ENCODE measurements around the gene ADARB1. TPM values are rescaled to one million over a fixed set of nuclear protein-coding genes. Genes with fewer than 3 reads are reported as not detected.
A peak's percentile ranks its signal among the peaks of the same experiment; 100 is the strongest.

ADARB1 gene
- total and polyA plus RNA-seq, 2 of the 8 experiments (the other 6 are each of a cell fraction or from before 2014, with no cell fraction given), result 4.7 to 14.9 TPM

DNA sequence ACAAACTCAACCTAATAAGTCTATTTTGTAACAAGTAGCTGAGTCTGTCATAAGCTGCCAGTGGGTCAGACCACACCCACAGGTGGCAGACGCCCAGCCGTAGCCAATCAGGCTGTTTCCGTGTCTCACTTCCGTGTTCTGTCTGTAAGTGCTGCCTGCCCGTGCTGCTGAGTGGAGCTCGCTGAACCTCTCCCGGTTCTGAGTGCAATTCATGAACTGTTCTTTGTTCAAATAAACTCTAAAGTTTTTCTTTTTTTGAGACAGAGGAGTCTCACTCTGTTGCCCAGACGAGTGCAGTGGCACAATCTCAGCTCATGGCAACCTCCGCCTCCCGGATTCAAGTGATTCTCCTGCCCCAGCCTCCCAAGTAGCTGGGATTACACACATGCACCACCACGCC lies 188.2 kb downstream of the ADARB1 start:
- Histone ChIP-seq H2AFZ (ENCODE audit: low read length) (no peak overlapping the region), H2BK20ac (ENCODE audit: low read length) (no peak overlapping the region), H3K36me3 (ENCODE audit: control insufficient read depth in 2 of 4, insufficient read depth in 4 of 4, low read length in 3 of 4) (peaks cover 6 to 36% (median 32%) of the 10 kb centered on the region in 4 experiments), H4K91ac (replicated peaks; ENCODE audit: insufficient read length, low read length) (no peak overlapping the region), H3K9ac (replicated peaks in 1 of 4; ENCODE audit: extremely low read depth in 1 of 4, low read depth in 3 of 4, low read length in 3 of 4) (no peak overlapping the region), H4K5ac (ENCODE audit: insufficient read length, low read depth, low read length) (no peak overlapping the region), H2BK12ac (ENCODE audit: low read depth, low read length) (no peak overlapping the region), H3K9me3 (ENCODE audit: insufficient read depth in 2 of 2, low read depth in 1 of 2, low read length in 1 of 2) (no peaks in the 10 kb centered on the region), H4K8ac (ENCODE audit: extremely low read depth, insufficient read depth, low read length) (no peak overlapping the region), H3K23me2 (ENCODE audit: low read depth, low read length) (no peaks in the 10 kb centered on the region), H3K79me2 (ENCODE audit: control insufficient read depth in 1 of 2, insufficient read depth in 2 of 2, low read length in 2 of 2) (no peaks in the 10 kb centered on the region), H2BK5ac (ENCODE audit: low read depth, low read length) (no peak overlapping the region), H3K4me3 (ENCODE audit: extremely low read depth in 1 of 4, insufficient read depth in 2 of 4, low read depth in 3 of 4, low read length in 4 of 4) (no peak overlapping the region), H3K79me1 (ENCODE audit: low read depth, low read length) (no peaks in the 10 kb centered on the region; the same call in 1 of the 2 replicates), H3K18ac (ENCODE audit: extremely low read depth, low read length) (no peak overlapping the region), H2AK5ac (ENCODE audit: low read depth, low read length) (no peak overlapping the region), H3K4me2 (ENCODE audit: insufficient read depth in 1 of 2, low read depth in 2 of 2, low read length in 2 of 2) (no peak overlapping the region), H2BK15ac (ENCODE audit: low read length) (no peak overlapping the region), H3K4ac (replicated peaks; ENCODE audit: insufficient read length, low read depth, low read length) (no peak overlapping the region), H2BK120ac (replicated peaks; ENCODE audit: low read depth, low read length) (no peak overlapping the region), H4K20me1 (replicated peaks in 1 of 2; ENCODE audit: control insufficient read depth in 1 of 2, insufficient read depth in 2 of 2, low read length in 2 of 2) (peaks cover 0 to 7% of the 10 kb centered on the region in 2 experiments), H3K27me3 (replicated peaks in 1 of 4; ENCODE audit: control insufficient read depth in 3 of 4, extremely low read depth in 1 of 4, insufficient read depth in 3 of 4, low read length in 3 of 4) (no peaks in the 10 kb centered on the region), H3K14ac (ENCODE audit: insufficient read length) (no peak overlapping the region), H3K4me1 (replicated peaks in 1 of 4; ENCODE audit: control insufficient read depth in 3 of 4, insufficient read depth in 4 of 4, low read length in 3 of 4) (peaks cover 0 to 4% (median 0%) of the 10 kb centered on the region in 4 experiments; a peak in 1 of 7 replicates), H3K56ac (replicated peaks; ENCODE audit: insufficient read length, low read depth, low read length) (no peak overlapping the region), H3K27ac (ENCODE audit: low read depth, low read length) (no peak overlapping the region), H3K23ac (ENCODE audit: insufficient read length) (no peak overlapping the region)
- peak in 1 of 2 experiments; percentile 26 for DNase-seq (ENCODE audit: low read depth in 1 of 2, low spot score in 2 of 2)
- no peak for FAIRE-seq
- WGBS, 2 experiments (ENCODE audit: extremely low coverage in 1 of 2, insufficient coverage in 1 of 2, insufficient read length in 1 of 2, insufficient replicate concordance in 2 of 2, low coverage in 1 of 2, low lambda C conversion rate in 2 of 2, missing lambda C conversion rate in 1 of 2), result 93% methylated on average over 11 of the region's 11 CpGs; no CpG with 5 or more reads in 1 of the 2 experiments
- TF ChIP-seq CTBP2 (IDR thresholded peaks at IDR 0.05; ENCODE audit: borderline replicate concordance, insufficient read depth, insufficient read length, low read length) (no peak), SIRT6 (IDR thresholded peaks at IDR 0.05; ENCODE audit: low read length) (no peak), YY1 (IDR thresholded peaks at IDR 0.05; ENCODE audit: low read depth, low read length) (no peak), MAFK (IDR thresholded peaks at IDR 0.05; ENCODE audit: low read depth, low read length) (no peak), KDM5A (IDR thresholded peaks at IDR 0.05; ENCODE audit: low read length) (no peak), CBX8 (IDR thresholded peaks at IDR 0.05; ENCODE audit: borderline replicate concordance, low read depth, low read length) (no peak), RNF2 (IDR thresholded peaks at IDR 0.05; ENCODE audit: borderline replicate concordance, low read depth, low read length, missing control alignments, poor library complexity, severe bottlenecking) (no peak), TBP (IDR thresholded peaks at IDR 0.05; ENCODE audit: low read depth, low read length) (no peak), HDAC6 (IDR thresholded peaks at IDR 0.05; ENCODE audit: low read depth, low read length) (no peak), SAP30 (IDR thresholded peaks at IDR 0.05; ENCODE audit: insufficient read depth, insufficient replicate concordance, low read length) (no peak)
- ChIA-PET CTCF (ENCODE audit: partially characterized antibody) (interaction anchor here (0.6 to 2.3 kb wide), 9 partner anchors 9 to 750 kb away, joined by 3 to 10 read pairs (median 4); no protein-coding TSS in a partner anchor), POLR2A (ENCODE audit: partially characterized antibody) (interaction anchor here (0.6 kb wide), 2 partner anchors 14 to 105 kb away, joined by 3 read pairs; no protein-coding TSS in a partner anchor)

Measured in H1 (cell line).